Stimulated activated CD8-positive, alpha-beta memory T cell treated with anti-CD3 and anti-CD28 coated beads, Interleukin-2, amount 100 ng/mL, for 1 hour (primary cell): ENCODE results near the gene CSTF2.
A peak's percentile ranks its signal among the peaks of the same experiment; 100 is the strongest.
"Not testable (repeated sequence)": the region's sequence is repeated elsewhere in the genome, so short reads cannot be mapped to it uniquely, and the experiment has no call there.

Experiments used
- DNase-seq, 2 donors: peaks; one replicate each; pipeline ENCODE4 v3.0.0-alpha.2; 2020; ENCODE audit warnings: low read depth in 2 of 2

The CSTF2 gene

GRCh38 chrX:100819837-100820666 is at the start of gene CSTF2:
Gene CSTF2 (plus strand): TSS chrX:100820391. CDS start chrX:100820417, 26 bp downstream.
- DNase-seq, result peak; percentile 51 to 60

- DNase-seq, result not testable (repeated sequence)
Observed at GRCh38 chrX:100796371-100796770, 23.8 kb upstream of the CSTF2 start.

- no peak for DNase-seq
Observed at GRCh38 chrX:100797359-100797758, 22.8 kb upstream of the CSTF2 start.

- no peak for DNase-seq
Observed at GRCh38 chrX:100798484-100799214, 21.5 kb upstream of the CSTF2 start.

- DNase-seq, result no peak
Observed at GRCh38 chrX:100802843-100803242, 17.3 kb upstream of the CSTF2 start.

GRCh38 chrX:100804780-100805179 is 15.4 kb upstream of the CSTF2 start:
- DNase-seq, result no peak

GRCh38 chrX:100808265-100808664 is 11.9 kb upstream of the CSTF2 start:
- DNase-seq, result not testable (repeated sequence)

GRCh38 chrX:100812216-100813158 is 7.7 kb upstream of the CSTF2 start:
- DNase-seq, result no peak

GRCh38 chrX:100817340-100817739 is 2.9 kb upstream of the CSTF2 start:
- DNase-seq, result no peak

- DNase-seq, result peak in 1 of 2 donors; percentile 7
Observed at GRCh38 chrX:100819534-100819836, 706 bp upstream of the CSTF2 start.

GRCh38 chrX:100829730-100830129 is 9.5 kb downstream of the CSTF2 start:
- no peak for DNase-seq

- DNase-seq, result no peak
Observed at GRCh38 chrX:100830143-100830542, 10.0 kb downstream of the CSTF2 start.

- DNase-seq, result no peak
Observed at GRCh38 chrX:100830547-100830946, 10.4 kb downstream of the CSTF2 start.

- no peak for DNase-seq
Observed at GRCh38 chrX:100831219-100831946, 11.2 kb downstream of the CSTF2 start.

GRCh38 chrX:100850317-100850716 is 30.1 kb downstream of the CSTF2 start:
- DNase-seq, result no peak

GRCh38 chrX:100852810-100853209 is 32.6 kb downstream of the CSTF2 start:
- no peak for DNase-seq

- DNase-seq, result no peak
Observed at GRCh38 chrX:100863326-100863864, 43.2 kb downstream of the CSTF2 start.

GRCh38 chrX:100864657-100865391 is 44.6 kb downstream of the CSTF2 start:
- DNase-seq, result no peak

- DNase-seq, result no peak
Observed at GRCh38 chrX:100868273-100868672, 48.1 kb downstream of the CSTF2 start.

GRCh38 chrX:100870527-100870926 is 50.3 kb downstream of the CSTF2 start:
- no peak for DNase-seq
